HG03097 (cell line): ENCODE results near the gene CNN1.

Experiments used
- ATAC-seq: cut with Tn5 transposase; IDR thresholded peaks from one replicate; pipeline ENCODE4 v1.9.1; 2021; ENCODE audit not compliant: unreplicated experiment, low FRiP score

Gene CNN1

DNA sequence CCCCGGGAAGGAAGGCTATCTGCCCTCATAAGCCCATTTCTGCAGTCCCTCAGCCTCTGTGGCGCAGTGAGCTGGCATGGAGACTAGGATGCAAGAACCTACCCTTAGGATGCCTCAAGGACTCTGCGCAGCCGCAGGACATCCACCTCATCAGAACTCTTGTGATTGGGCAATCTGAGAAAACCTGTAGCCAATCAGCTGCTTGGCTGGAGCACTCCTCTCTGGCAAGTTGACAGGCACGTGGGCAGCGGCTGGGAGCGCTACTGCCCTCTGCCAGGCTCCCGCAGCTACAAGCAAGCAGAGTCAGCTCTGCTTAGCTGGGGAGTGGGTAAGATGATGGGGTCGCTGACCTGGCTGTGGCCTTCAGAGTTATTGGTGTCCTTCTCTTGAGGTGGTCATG lies 8.2 kb upstream of the CNN1 start:
- no peak for ATAC-seq

DNA sequence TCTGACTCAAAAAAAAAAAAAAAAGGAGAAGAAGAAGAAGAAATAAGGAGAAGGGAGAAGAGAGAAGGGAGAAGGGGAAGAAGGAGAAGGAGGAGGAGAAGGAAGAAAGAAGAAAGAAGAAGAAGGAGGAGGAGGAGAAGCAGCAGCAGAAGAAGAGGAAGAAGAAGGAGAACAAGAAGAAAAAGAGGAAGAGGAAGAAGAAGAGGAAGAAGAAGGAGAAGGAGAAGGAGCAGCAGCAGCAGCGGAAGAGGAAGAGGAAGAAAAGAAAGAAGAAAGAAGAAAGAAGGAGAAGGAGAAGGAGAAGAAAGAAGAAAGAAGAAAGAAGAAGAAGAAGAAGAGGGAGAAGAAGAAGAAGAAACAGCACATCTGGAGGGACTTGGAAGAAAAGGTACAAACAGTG lies 4.1 kb upstream of the CNN1 start:
- ATAC-seq = no peak

GRCh38 chr19:11534948-11535347 lies 3.7 kb upstream of the CNN1 start:
- ATAC-seq = no peak

- ATAC-seq = peak; percentile 51
Observed at GRCh38 chr19:11535792-11536595, 2.7 kb upstream of the CNN1 start.

DNA sequence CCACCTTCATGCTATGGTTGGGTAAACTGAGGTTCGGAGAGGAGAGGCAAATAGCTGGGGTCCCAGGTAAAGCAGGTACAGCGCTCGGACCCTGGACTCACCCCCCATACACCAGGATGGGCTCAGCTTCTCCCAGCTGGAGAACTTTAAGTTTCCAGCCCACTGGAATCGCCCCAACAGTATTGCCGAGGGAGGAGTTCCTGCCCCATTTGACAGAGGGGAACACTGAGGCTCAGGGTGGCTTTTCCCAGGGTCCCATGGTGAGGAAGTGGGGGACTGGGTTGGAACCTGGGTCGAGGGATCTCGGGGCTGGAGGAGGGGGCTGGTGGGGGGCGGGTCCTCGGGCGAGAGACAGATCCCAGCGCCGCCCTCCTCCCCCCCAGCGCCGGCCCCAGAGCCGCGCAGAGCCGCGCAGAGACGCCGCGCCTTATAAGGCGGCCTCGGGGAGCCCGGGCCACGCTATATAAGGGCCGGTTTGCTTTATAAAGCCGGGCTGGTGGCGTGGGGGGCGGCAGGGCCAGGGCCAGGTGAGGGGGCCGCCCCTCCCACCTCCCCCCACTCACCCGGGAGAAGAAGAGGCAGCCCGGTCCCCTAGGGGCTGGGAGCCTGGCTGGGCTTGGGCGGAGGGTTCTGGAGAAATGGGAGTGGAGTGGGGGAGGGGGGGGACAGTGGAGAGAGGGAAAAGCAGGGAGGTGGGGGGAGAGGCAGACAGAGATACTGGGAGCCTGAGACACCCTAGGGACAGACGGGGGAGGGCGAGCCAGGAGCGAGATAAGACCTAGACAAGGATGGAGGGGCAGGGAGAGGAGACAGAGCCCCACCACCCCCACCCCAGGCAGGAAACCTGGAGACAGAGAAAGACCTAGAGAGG lies 1.1 kb downstream of the CNN1 start:
- ATAC-seq = no peak

- no peak for ATAC-seq
Observed at GRCh38 chr19:11540645-11541044, 2.0 kb downstream of the CNN1 start.

DNA sequence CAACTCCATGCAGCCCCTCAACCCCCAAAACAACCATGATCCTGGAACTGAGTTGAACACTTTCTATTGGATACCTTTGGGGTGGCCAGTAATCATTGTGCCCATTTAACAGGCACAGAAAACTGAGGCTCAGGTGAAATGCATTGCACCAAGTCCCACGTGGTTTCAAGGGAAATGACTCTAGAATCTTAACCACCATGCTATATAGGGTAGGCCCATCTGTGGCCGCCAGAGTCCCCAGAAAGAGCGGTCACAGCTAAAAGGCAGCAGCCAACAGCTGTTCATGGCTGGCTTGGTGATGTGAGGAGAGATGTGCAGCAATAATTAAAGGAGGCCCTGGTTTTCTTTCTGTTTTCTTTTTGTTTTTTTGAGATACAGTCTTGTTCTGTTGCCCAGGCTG lies 2.6 kb downstream of the CNN1 start:
- no peak for ATAC-seq

GRCh38 chr19:11547929-11548700 lies 9.5 kb downstream of the CNN1 start:
- no peak for ATAC-seq

- ATAC-seq = no peak
Observed at GRCh38 chr19:11549386-11549953, 10.8 kb downstream of the CNN1 start.

GRCh38 chr19:11550265-11550664 lies 11.6 kb downstream of the CNN1 start:
- ATAC-seq = no peak

- no peak for ATAC-seq
Observed at GRCh38 chr19:11551603-11552235, 13.1 kb downstream of the CNN1 start.

GRCh38 chr19:11552666-11553372 lies 14.2 kb downstream of the CNN1 start:
- ATAC-seq = no peak

- ATAC-seq = no peak
Observed at GRCh38 chr19:11554160-11554559, 15.5 kb downstream of the CNN1 start.

- no peak for ATAC-seq
Observed at GRCh38 chr19:11555246-11555645, 16.6 kb downstream of the CNN1 start.

DNA sequence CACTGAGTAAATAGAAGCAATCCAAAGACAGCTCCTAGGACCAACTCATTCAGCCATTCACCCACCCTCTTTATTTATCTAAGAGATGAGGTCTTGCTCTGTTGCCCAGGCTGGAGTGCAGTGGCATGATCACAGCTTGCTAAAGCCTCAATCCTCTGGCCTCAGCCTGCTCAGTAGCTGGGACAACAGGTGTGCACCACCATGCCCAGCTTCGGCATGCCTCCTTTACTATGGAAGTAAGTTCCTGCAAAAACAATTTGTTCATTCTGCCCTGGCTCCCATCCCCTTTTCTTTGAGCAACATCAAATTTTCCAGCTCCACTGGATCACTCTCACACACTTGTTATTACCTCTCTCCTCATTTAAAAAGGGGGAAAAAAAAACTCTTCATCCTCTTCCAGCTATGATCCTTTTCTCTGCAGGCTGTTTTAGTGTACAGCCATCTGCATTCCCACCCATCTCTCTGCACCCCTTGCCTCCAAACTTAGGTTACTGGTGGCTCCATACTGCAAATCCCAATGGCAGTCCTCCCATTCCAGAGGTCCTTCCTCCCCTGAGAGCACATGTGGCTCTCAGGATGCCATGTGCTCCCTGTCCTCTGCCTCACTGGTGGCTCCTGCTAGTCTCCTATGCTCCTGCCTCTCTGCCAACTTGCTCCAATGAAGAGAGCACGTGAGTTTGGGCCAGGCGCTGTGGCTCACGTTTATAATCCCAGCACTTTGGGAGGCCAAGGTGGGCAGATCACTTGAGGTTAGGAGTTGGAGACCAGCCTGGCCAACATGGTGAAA lies 18.2 kb downstream of the CNN1 start:
- no peak for ATAC-seq

DNA sequence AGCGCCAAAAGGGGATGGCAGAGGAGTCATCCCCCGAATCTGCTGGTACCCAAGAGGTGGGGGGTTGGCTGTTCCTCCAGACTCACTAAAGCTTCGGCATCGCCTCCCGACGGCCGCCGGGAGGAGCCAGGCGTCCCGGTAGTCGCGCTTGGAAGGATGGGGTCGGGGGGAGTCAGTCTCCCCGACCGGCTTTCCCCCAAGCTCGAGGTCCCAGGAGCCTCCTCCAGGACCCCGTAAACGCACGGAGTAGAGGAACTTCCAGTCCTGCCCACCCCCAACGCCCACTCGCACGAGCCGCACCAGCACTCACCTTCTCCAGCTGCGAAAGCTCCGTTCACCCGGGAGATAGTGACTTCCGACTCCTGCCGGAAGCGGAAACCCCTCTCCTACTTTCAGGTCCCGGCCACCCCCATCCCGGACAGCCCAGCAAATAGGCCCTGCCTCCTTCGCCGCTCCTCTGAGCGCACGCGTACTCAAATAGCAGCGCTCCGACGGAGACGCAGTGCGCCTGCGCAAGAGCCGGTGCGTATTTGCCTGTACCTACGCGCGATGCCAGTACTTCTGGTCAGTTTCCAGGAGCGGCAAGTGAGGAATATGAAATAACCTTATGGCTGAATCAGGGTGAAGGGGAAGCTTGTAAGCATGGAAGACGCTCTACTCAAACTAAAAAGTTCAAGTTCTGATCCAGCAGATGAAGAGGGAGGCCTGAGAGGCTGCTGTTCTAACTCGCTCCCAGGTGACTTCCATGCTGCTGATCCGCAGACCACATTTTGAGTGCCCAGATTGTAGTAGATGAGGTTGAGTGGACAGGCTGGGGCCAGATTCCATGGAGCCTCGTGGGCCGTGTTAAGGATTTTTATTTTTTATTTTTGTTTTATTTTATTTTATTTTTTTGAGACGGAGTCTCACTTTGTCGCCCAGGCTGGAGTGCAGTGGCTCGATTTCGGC lies 20.5 kb downstream of the CNN1 start, which contains the start of gene ELOF1:
Gene ELOF1 (minus strand): TSS at position 350 of the 948 bp plus-strand sequence. CDS start 4,883 bp downstream, outside the sequence.
- peak; percentile 74 for ATAC-seq

- peak; percentile 37 for ATAC-seq
Observed at GRCh38 chr19:11560404-11561051, 21.9 kb downstream of the CNN1 start.
